IgD-negative memory B cell (primary cell): ENCODE results near the gene PRKCB. TPM values are rescaled to one million over a fixed set of nuclear protein-coding genes. Genes with fewer than 3 reads are reported as not detected.
"Not testable (repeated sequence)": the region's sequence is repeated elsewhere in the genome, so short reads cannot be mapped to it uniquely, and the experiment has no call there.

Experiments used
- H3K27ac Mint-ChIP-seq, 3 donors: one replicate each; pipeline ENCODE4 v1.8.0; 2020 to 2022; ENCODE audit warnings: mild to moderate bottlenecking in 3 of 3, mixed read lengths in 3 of 3, moderate library complexity in 1 of 3
- H3K27me3 Mint-ChIP-seq: one replicate; pipeline ENCODE4 v1.8.0; 2021; ENCODE audit warnings: mixed read lengths
- H3K36me3 Mint-ChIP-seq: one replicate; pipeline ENCODE4 v1.8.0; 2020; ENCODE audit warnings: mild to moderate bottlenecking, mixed read lengths
- H3K4me1 Mint-ChIP-seq, 3 donors: one replicate each; pipeline ENCODE4 v1.8.0; 2020 to 2022; ENCODE audit warnings: mixed read lengths in 3 of 3, mild to moderate bottlenecking in 1 of 3
- H3K4me3 Mint-ChIP-seq, 4 donors: one replicate each; pipeline ENCODE4 v1.8.0; 2020 to 2022; ENCODE audit warnings: mild to moderate bottlenecking in 4 of 4, mixed read lengths in 4 of 4, moderate library complexity in 3 of 4
- H3K9me3 Mint-ChIP-seq, 3 donors: one replicate each; pipeline ENCODE4 v1.8.0; 2020 to 2021; ENCODE audit warnings: mixed read lengths in 3 of 3, mild to moderate bottlenecking in 1 of 3
- polyA plus RNA-seq: library from polyadenylated mRNA; unstranded; fragments of 300-500 nt; fragmentation: Illumina TruSeq; gene quantifications from one replicate; pipeline ENCODE4 v1.2.3, GENCODE V29; 2021

Gene PRKCB
- polyA plus RNA-seq, 1 donor from 2014 or later, result 181 TPM

- no peaks in the 10 kb centered on the region for H3K9me3 Mint-ChIP-seq
- no peaks in the 10 kb centered on the region for H3K27me3 Mint-ChIP-seq
- H3K27ac Mint-ChIP-seq, result peak overlapping the region in 2 of 3 donors; percentile 52 to 72
- peaks cover 0 to 2% (median 0%) of the 10 kb centered on the region in 3 donors for H3K4me1 Mint-ChIP-seq
- H3K4me3 Mint-ChIP-seq, result no peak overlapping the region
- peaks cover 10% of the 10 kb centered on the region for H3K36me3 Mint-ChIP-seq
These were observed 372.9 kb downstream of the PRKCB start for GRCh38 chr16:24208710-24209109.

- Mint-ChIP-seq H3K4me1 (peaks cover 0 to 2% (median 2%) of the 10 kb centered on the region in 3 donors), H3K4me3 (no peak overlapping the region), H3K36me3 (peaks cover 17% of the 10 kb centered on the region), H3K27ac (peak overlapping the region in 2 of 3 donors; percentile 27 to 58), H3K9me3 (no peaks in the 10 kb centered on the region), H3K27me3 (no peaks in the 10 kb centered on the region)
These were observed 379.2 kb downstream of the PRKCB start for GRCh38 chr16:24214992-24215391.

- peaks cover 0 to 3% (median 0%) of the 10 kb centered on the region in 3 donors for H3K9me3 Mint-ChIP-seq
- peak overlapping the region in 1 of 4 donors; percentile 25 for H3K4me3 Mint-ChIP-seq
- no peaks in the 10 kb centered on the region for H3K27me3 Mint-ChIP-seq
- H3K36me3 Mint-ChIP-seq, result peaks cover 16% of the 10 kb centered on the region
- H3K27ac Mint-ChIP-seq, result peak overlapping the region in 2 of 3 donors; percentile 20 to 47
- H3K4me1 Mint-ChIP-seq, result peaks cover 0 to 2% (median 0%) of the 10 kb centered on the region in 3 donors
These were observed 381.2 kb downstream of the PRKCB start for GRCh38 chr16:24216961-24217360.

GRCh38 chr16:24217461-24217860 is 381.7 kb downstream of the PRKCB start:
- peaks cover 17% of the 10 kb centered on the region for H3K36me3 Mint-ChIP-seq
- H3K27ac Mint-ChIP-seq, result peak overlapping the region in 2 of 3 donors; percentile 20 to 47
- peaks cover 0 to 2% (median 0%) of the 10 kb centered on the region in 3 donors for H3K4me1 Mint-ChIP-seq
- peaks cover 0 to 3% (median 0%) of the 10 kb centered on the region in 3 donors for H3K9me3 Mint-ChIP-seq
- H3K4me3 Mint-ChIP-seq, result peak overlapping the region in 1 of 4 donors; percentile 25
- no peaks in the 10 kb centered on the region for H3K27me3 Mint-ChIP-seq

- peaks cover 18% of the 10 kb centered on the region for H3K36me3 Mint-ChIP-seq
These were observed 382.5 kb downstream of the PRKCB start for GRCh38 chr16:24218299-24218698.

GRCh38 chr16:24221219-24221618 is 385.4 kb downstream of the PRKCB start:
- H3K4me1 Mint-ChIP-seq, result peaks cover 0 to 2% (median 0%) of the 10 kb centered on the region in 3 donors
- H3K27me3 Mint-ChIP-seq, result no peaks in the 10 kb centered on the region
- H3K27ac Mint-ChIP-seq, result peak overlapping the region in 1 of 3 donors; percentile 64
- no peak overlapping the region for H3K4me3 Mint-ChIP-seq
- H3K9me3 Mint-ChIP-seq, result peaks cover 0 to 12% (median 6%) of the 10 kb centered on the region in 3 donors
- H3K36me3 Mint-ChIP-seq, result peaks cover 13% of the 10 kb centered on the region

More at GRCh38 chr16:24218299-24218698, 382.5 kb downstream of the PRKCB start:
- H3K9me3 Mint-ChIP-seq, result peaks cover 0 to 3% (median 2%) of the 10 kb centered on the region in 3 donors
- peaks cover 0 to 2% (median 0%) of the 10 kb centered on the region in 3 donors for H3K4me1 Mint-ChIP-seq
- peak overlapping the region in 2 of 3 donors; percentile 59 to 73 for H3K27ac Mint-ChIP-seq
- H3K27me3 Mint-ChIP-seq, result no peaks in the 10 kb centered on the region
- H3K4me3 Mint-ChIP-seq, result no peak overlapping the region

GRCh38 chr16:24228514-24228913 is 392.7 kb downstream of the PRKCB start:
- H3K4me1 Mint-ChIP-seq, result peaks cover 0 to 1% (median 0%) of the 10 kb centered on the region in 3 donors
- peaks cover 1% of the 10 kb centered on the region for H3K27me3 Mint-ChIP-seq
- H3K27ac Mint-ChIP-seq, result no peak overlapping the region
- no peak overlapping the region for H3K4me3 Mint-ChIP-seq
- H3K36me3 Mint-ChIP-seq, result no peaks in the 10 kb centered on the region
- peaks cover 0 to 7% (median under 1%) of the 10 kb centered on the region in 3 donors for H3K9me3 Mint-ChIP-seq

- H3K9me3 Mint-ChIP-seq, result peaks cover 4 to 8% (median 5%) of the 10 kb centered on the region in 3 donors
- peaks cover 5% of the 10 kb centered on the region for H3K27me3 Mint-ChIP-seq
- no peak overlapping the region for H3K27ac Mint-ChIP-seq
- no peak overlapping the region for H3K4me3 Mint-ChIP-seq
- H3K4me1 Mint-ChIP-seq, result peaks cover 0 to 1% (median 0%) of the 10 kb centered on the region in 3 donors
- H3K36me3 Mint-ChIP-seq, result no peaks in the 10 kb centered on the region
These were observed 397.2 kb downstream of the PRKCB start for GRCh38 chr16:24232936-24233335.

GRCh38 chr16:24234737-24235136 is 399.0 kb downstream of the PRKCB start:
- Mint-ChIP-seq H3K27me3 (peaks cover 5% of the 10 kb centered on the region), H3K4me3 (no peak overlapping the region), H3K4me1 (peaks cover 0 to 1% (median 0%) of the 10 kb centered on the region in 3 donors), H3K27ac (no peak overlapping the region), H3K36me3 (no peaks in the 10 kb centered on the region), H3K9me3 (peaks cover 12 to 19% (median 15%) of the 10 kb centered on the region in 3 donors)

- Mint-ChIP-seq H3K27ac (no peak overlapping the region), H3K4me1 (peaks cover 0 to 1% (median 0%) of the 10 kb centered on the region in 3 donors), H3K4me3 (no peak overlapping the region), H3K9me3 (peaks cover 12 to 22% (median 15%) of the 10 kb centered on the region in 3 donors), H3K36me3 (no peaks in the 10 kb centered on the region), H3K27me3 (peaks cover 5% of the 10 kb centered on the region)
These were observed 400.0 kb downstream of the PRKCB start for GRCh38 chr16:24235806-24236205.

- not testable (repeated sequence) for H3K27ac Mint-ChIP-seq, H3K4me3 Mint-ChIP-seq, H3K36me3 Mint-ChIP-seq, H3K4me1 Mint-ChIP-seq
- Mint-ChIP-seq H3K27me3 (peaks cover 15% of the 10 kb centered on the region), H3K9me3 (peaks cover 12 to 22% (median 15%) of the 10 kb centered on the region in 3 donors)
These were observed 403.1 kb downstream of the PRKCB start for GRCh38 chr16:24238846-24239245.

GRCh38 chr16:24246911-24247607 is 411.3 kb downstream of the PRKCB start:
- Mint-ChIP-seq H3K4me1 (peaks cover 0 to 8% (median 3%) of the 10 kb centered on the region in 3 donors), H3K9me3 (no peaks in the 10 kb centered on the region), H3K4me3 (no peak overlapping the region), H3K27ac (no peak overlapping the region), H3K36me3 (peaks cover 4% of the 10 kb centered on the region), H3K27me3 (peaks cover 24% of the 10 kb centered on the region)

- Mint-ChIP-seq H3K9me3 (peaks cover 0 to 4% (median 0%) of the 10 kb centered on the region in 3 donors), H3K27ac (no peak overlapping the region), H3K4me1 (peaks cover 5 to 16% (median 11%) of the 10 kb centered on the region in 3 donors), H3K36me3 (no peaks in the 10 kb centered on the region), H3K27me3 (peaks cover 37% of the 10 kb centered on the region), H3K4me3 (no peak overlapping the region)
These were observed 417.4 kb downstream of the PRKCB start for GRCh38 chr16:24253192-24253591.

GRCh38 chr16:24255456-24256371 is 419.9 kb downstream of the PRKCB start, which contains the start of gene CACNG3:
Gene CACNG3, plus strand, starts transcription at chr16:24256335. Its CDS starts 420 bp downstream, at chr16:24256755.
- H3K9me3 Mint-ChIP-seq, result peaks cover 0 to 4% (median 0%) of the 10 kb centered on the region in 3 donors
- no peak within 1 kb of the TSS for H3K27ac Mint-ChIP-seq
- H3K4me3 Mint-ChIP-seq, result no peak within 1 kb of the TSS
- no peaks in the 10 kb centered on the region for H3K36me3 Mint-ChIP-seq
- peaks cover 46% of the 10 kb centered on the region for H3K27me3 Mint-ChIP-seq
- H3K4me1 Mint-ChIP-seq, result peaks cover 5 to 14% (median 11%) of the 10 kb centered on the region in 3 donors
